K562 (cell line): Measurements from ENCODE around the gene RER1. TPM values are rescaled to one million over a fixed set of nuclear protein-coding genes. Genes with fewer than 3 reads are reported as not detected.
A peak's percentile ranks its signal among the peaks of the same experiment; 100 is the strongest.

Experiments used
- ATAC-seq: fragments of 200-7000 bp; cut with Tn5 transposase; 3 replicates; pipeline ENCODE4 v1.9.1; 2020; ENCODE audit warnings: moderate library complexity
- BruUV-seq: library from RNA; stranded (reverse); fragments of 400-500 nt; replicated peaks from 2 replicates; lab custom pipeline; 2021; lab: Mats Ljungman, UMichigan
- CTCF ChIA-PET: fragments of 300-600 bp; formaldehyde crosslinking; extraction: SDS; loops from one replicate; lab custom pipeline; 2021; ENCODE audit warnings: low intra/inter-chr PET ratio; lab: Yijun Ruan, JAX
- POLR2A ChIA-PET: fragments of 300-600, 350-650 bp; sonication (Branson Sonifier 250); formaldehyde crosslinking; extraction: SDS; loops from one replicate; lab custom pipeline; 2021; ENCODE audit warnings: antibody characterized with exemption, inconsistent platforms; lab: Yijun Ruan, JAX
- DNase-seq, 4 experiments: peaks; one replicate each; pipeline versions ENCODE4 v3.0.0 to v3.0.0-alpha.2; 2011 to 2018; ENCODE audit warnings: low spot score in 3 of 4, mixed read lengths in 3 of 4; ENCODE audit errors: extremely low read depth in 1 of 4
- FAIRE-seq: peaks from 2 replicates; lab custom pipeline; 2011; peaks lifted over from hg19 to GRCh38; lab: Jason Lieb, UNC
- H2AFZ ChIP-seq: 2 replicates; pipeline ENCODE4 v1.6.0; 2011; ENCODE audit warnings: low read depth, low read length, control low read depth, inconsistent platforms
- H3K27ac ChIP-seq: fragments of 200-600 bp; 3 replicates; pipeline ENCODE4 v1.8.0; 2011; ENCODE audit warnings: low read depth, mild to moderate bottlenecking, control low read depth, inconsistent platforms, low read length, moderate library complexity, mixed read lengths; ENCODE audit errors: extremely low read depth
- H3K27me3 ChIP-seq, 2 experiments: fragments of 300-600 bp in 1 of 2; 2 replicates in 1 of 2; 3 replicates in 1 of 2; pipeline versions ENCODE4 v1.6.0 to v1.8.0; 2011; ENCODE audit warnings: inconsistent platforms in 2 of 2, low read length in 2 of 2, mild to moderate bottlenecking in 1 of 2, mixed read lengths in 1 of 2, moderate library complexity in 1 of 2; ENCODE audit not compliant: control insufficient read depth in 2 of 2, insufficient read depth in 2 of 2
- H3K36me3 ChIP-seq: fragments of 300-600 bp; 3 replicates; pipeline ENCODE4 v1.8.0; 2011; ENCODE audit warnings: mild to moderate bottlenecking, low read length, inconsistent platforms; ENCODE audit not compliant: control insufficient read depth, insufficient read depth
- H3K4me1 ChIP-seq, 2 experiments: fragments of 200-600 bp in 1 of 2; replicated peaks in 1 of 2; 2 replicates in 1 of 2; 3 replicates in 1 of 2; pipeline versions ENCODE4 v1.5.1 to v1.8.0; 2011; ENCODE audit warnings: inconsistent platforms in 2 of 2, low read length in 2 of 2, mild to moderate bottlenecking in 1 of 2, mixed read lengths in 1 of 2, moderate library complexity in 1 of 2; ENCODE audit not compliant: control insufficient read depth in 2 of 2, insufficient read depth in 2 of 2
- H3K4me2 ChIP-seq: 2 replicates; pipeline ENCODE4 v1.6.1; 2011; ENCODE audit warnings: low read length, control low read depth, inconsistent platforms, mixed read lengths; ENCODE audit not compliant: insufficient read depth
- H3K4me3 ChIP-seq: fragments of 200-600 bp; sonication (generic), shearing (Covaris generic); 2 replicates; pipeline ENCODE4 v1.5.1; 2016; ENCODE audit warnings: control low read depth, inconsistent platforms
- H3K79me2 ChIP-seq: fragments of 200-600 bp; 3 replicates; pipeline ENCODE4 v1.8.0; 2011; ENCODE audit warnings: low read length, inconsistent platforms; ENCODE audit not compliant: control insufficient read depth, insufficient read depth
- H3K9ac ChIP-seq, 2 experiments: 2 replicates each; pipeline versions ENCODE4 v1.6.0 to v1.6.1; 2011; ENCODE audit warnings: low read depth in 2 of 2, low read length in 2 of 2, control low read depth in 1 of 2, inconsistent platforms in 1 of 2, mild to moderate bottlenecking in 1 of 2, mixed read lengths in 1 of 2; ENCODE audit not compliant: insufficient read depth in 1 of 2
- H3K9me1 ChIP-seq: one replicate; pipeline ENCODE4 v1.6.0; 2011; ENCODE audit warnings: inconsistent platforms, mild to moderate bottlenecking, low read length, moderate library complexity; ENCODE audit not compliant: control insufficient read depth, insufficient read depth
- H3K9me3 ChIP-seq: replicated peaks from 2 replicates; pipeline ENCODE4 v1.5.1; 2011; ENCODE audit warnings: low read depth, low read length, inconsistent platforms; ENCODE audit not compliant: control insufficient read depth, insufficient read depth
- H4K20me1 ChIP-seq: replicated peaks from 2 replicates; pipeline ENCODE4 v1.6.1; 2011; ENCODE audit warnings: low read length, inconsistent platforms, mixed read lengths; ENCODE audit not compliant: control insufficient read depth, insufficient read depth
- PTBP1 ChIP-seq: fragments of 200-400 bp; formaldehyde crosslinking; IDR thresholded peaks from 2 replicates; pipeline ENCODE4 v1.6.1; 2017; ENCODE audit warnings: low read depth, low read length
- RCOR1 ChIP-seq, 2 experiments: IDR thresholded peaks; 2 replicates each; pipeline ENCODE4 v1.6.1; 2012; ENCODE audit warnings: low read depth in 2 of 2, low read length in 2 of 2, borderline replicate concordance in 1 of 2, improper control_type of control experiment in 1 of 2
- ZBTB17 ChIP-seq: fragments of 450-650 bp; formaldehyde crosslinking; IDR thresholded peaks from 2 replicates; pipeline ENCODE4 v1.4.0; 2020; ENCODE audit warnings: mild to moderate bottlenecking
- ZZZ3 ChIP-seq: fragments of 450-650 bp; IDR thresholded peaks from 2 replicates; pipeline ENCODE4 v1.6.1; 2016; ENCODE audit warnings: antibody characterized with exemption, mild to moderate bottlenecking, moderate library complexity
- WGBS: fragments of 100-300 bp; shearing (Covaris generic); methylation state at CpG from one replicate; pipeline ENCODE4 v1.1.6; 2016; ENCODE audit warnings: low coverage, mixed read lengths; ENCODE audit not compliant: insufficient coverage; ENCODE audit errors: missing lambda C conversion rate; 5-methylcytosine and 5-hydroxymethylcytosine counted together
- in situ Hi-C: fragments of 300-500 bp; cut with MboI; formaldehyde crosslinking; loops from 4 replicates; pipeline ENCODE4 v1.15.0; 2018; ENCODE audit warnings: inconsistent platforms, mixed read lengths
- intact Hi-C: fragments of 100-400 bp; cut with micrococcal nuclease; formaldehyde crosslinking; loops from 2 replicates; pipeline ENCODE4 v1.14.2; 2022
- polyA plus RNA-seq, 8 experiments: library from polyadenylated mRNA; depleted of rRNA in 4 of 8; stranded (reverse) in 5 of 8; unstranded in 3 of 8; fragments of >200 nt; fragmentation: Nextera tagmentation in 2 of 8; fragmentation: Illumina TruSeq in 1 of 8; extraction: Ambion mirVana in 2 of 8; extraction: Trizol in 1 of 8; gene quantifications; 2 replicates each; pipeline versions ENCODE4 v1.2.1 to v1.2.3, GENCODE V29; 2011 to 2014; ENCODE audit warnings: inconsistent platforms in 1 of 8, missing spikeins in 1 of 8
- total RNA-seq, 7 experiments: library from RNA; depleted of rRNA in 6 of 7; stranded (reverse); fragments of >200 nt in 6 of 7; fragmentation: Illumina TruSeq in 2 of 7; extraction: Trizol in 2 of 7; gene quantifications; 2 replicates each; pipeline versions ENCODE4 v1.2.1 to v1.2.3, GENCODE V29; 2011 to 2021; ENCODE audit warnings: low replicate concordance in 1 of 7
- TF ChIP-seq, protein P1 (sequence below): fragments of 450-650 bp; IDR thresholded peaks from one replicate; pipeline ENCODE4 v1.6.1; 2018; ENCODE audit warnings: mild to moderate bottlenecking, moderate library complexity; ENCODE audit not compliant: partially characterized antibody
- TF ChIP-seq, protein P2 (sequence below): fragments of 450-650 bp; IDR thresholded peaks from 2 replicates; pipeline ENCODE4 v1.6.1; 2017; ENCODE audit warnings: antibody characterized with exemption, mild to moderate bottlenecking
- TF ChIP-seq, protein P3 (sequence below), 2 experiments: IDR thresholded peaks in 1 of 2; conservative IDR thresholded peaks in 1 of 2; 2 replicates each; pipeline ENCODE4 v1.6.1; 2016; ENCODE audit warnings: low read depth in 2 of 2, mild to moderate bottlenecking in 1 of 2, missing compliant biosample characterization in 1 of 2, missing genetic modification characterization in 1 of 2, moderate library complexity in 1 of 2

RER1 gene
- total and polyA plus RNA-seq, 9 of the 15 experiments (the other 6 are each of a cell fraction or from before 2014, with no cell fraction given) = 19.6 to 354 (median 183) TPM

DNA sequence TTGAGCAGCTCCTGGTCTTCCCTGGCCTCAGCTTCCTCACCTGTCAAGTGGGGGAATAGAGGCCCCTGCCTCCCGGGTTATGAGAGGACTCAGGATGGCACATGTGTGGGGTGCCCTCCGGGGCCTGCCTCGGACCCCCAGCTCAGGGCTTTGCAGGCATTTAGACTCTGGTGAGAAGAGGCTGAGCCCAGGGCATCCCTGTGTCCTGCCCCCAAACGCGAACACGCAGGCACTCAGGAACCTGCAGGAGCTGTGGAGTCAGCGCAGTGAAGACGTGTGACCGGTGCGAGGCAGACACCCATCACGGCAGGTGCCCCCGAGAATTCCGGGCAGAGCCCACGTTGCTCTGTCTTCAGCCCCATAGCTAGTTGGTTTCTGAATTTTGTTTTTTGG, 26.2 kb downstream of the RER1 start:
- H3K27me3 ChIP-seq = peaks cover 19 to 26% of the 10 kb centered on the region in 2 experiments; a peak in 4 of 5 replicates
- CTCF ChIA-PET = no interaction called here
- no peak overlapping the region for H3K4me3 ChIP-seq
- H3K79me2 ChIP-seq = peaks cover 8% of the 10 kb centered on the region; the same call in 2 of the 3 replicates
- H3K36me3 ChIP-seq = no peaks in the 10 kb centered on the region
- H2AFZ ChIP-seq = no peak overlapping the region
- intact Hi-C loops (loop anchor here (10.0 kb wide), 2 partner anchors 227 to 1007 kb away; no protein-coding TSS in a partner anchor), in situ Hi-C loops (loop anchor here (10.0 kb wide), 1 partner anchor 217 kb away; the partner anchor contains the start of gene MMEL1)
- BruUV-seq = no TSS peak
- POLR2A ChIA-PET = interaction anchor here (0.9 to 1.5 kb wide), 4 partner anchors 11 to 218 kb away, joined by 3 to 4 read pairs (median 4); partner anchors contain the start of genes MORN1 and RER1
- DNase-seq (no peak), ATAC-seq (no peak), FAIRE-seq (no peak)
- no peak overlapping the region for H3K27ac ChIP-seq
- no peaks in the 10 kb centered on the region for H3K9me1 ChIP-seq
- peaks cover 8% of the 10 kb centered on the region for H4K20me1 ChIP-seq
- no peak overlapping the region for H3K4me2 ChIP-seq
- 15% methylated on average over 14 of the region's 14 CpGs for WGBS
- peaks cover 15 to 59% of the 10 kb centered on the region in 2 experiments for H3K4me1 ChIP-seq
- no peaks in the 10 kb centered on the region for H3K9me3 ChIP-seq
- peak overlapping the region in 1 of 2 experiments; percentile 14; a peak in 1 of 4 replicates for H3K9ac ChIP-seq
- TF ChIP-seq RCOR1 (IDR thresholded peaks at IDR 0.05; ENCODE audit: borderline replicate concordance in 1 of 2, low read depth in 2 of 2, low read length in 2 of 2) (no peak), PTBP1 (no peak), ZZZ3 (no peak), ZBTB17 (CRISPR knock-in tag) (no peak)
- TF ChIP-seq, protein P1, sequence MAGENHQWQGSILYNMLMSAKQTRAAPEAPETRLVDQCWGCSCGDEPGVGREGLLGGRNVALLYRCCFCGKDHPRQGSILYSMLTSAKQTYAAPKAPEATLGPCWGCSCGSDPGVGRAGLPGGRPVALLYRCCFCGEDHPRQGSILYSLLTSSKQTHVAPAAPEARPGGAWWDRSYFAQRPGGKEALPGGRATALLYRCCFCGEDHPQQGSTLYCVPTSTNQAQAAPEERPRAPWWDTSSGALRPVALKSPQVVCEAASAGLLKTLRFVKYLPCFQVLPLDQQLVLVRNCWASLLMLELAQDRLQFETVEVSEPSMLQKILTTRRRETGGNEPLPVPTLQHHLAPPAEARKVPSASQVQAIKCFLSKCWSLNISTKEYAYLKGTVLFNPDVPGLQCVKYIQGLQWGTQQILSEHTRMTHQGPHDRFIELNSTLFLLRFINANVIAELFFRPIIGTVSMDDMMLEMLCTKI = no peak
- TF ChIP-seq, protein P2, sequence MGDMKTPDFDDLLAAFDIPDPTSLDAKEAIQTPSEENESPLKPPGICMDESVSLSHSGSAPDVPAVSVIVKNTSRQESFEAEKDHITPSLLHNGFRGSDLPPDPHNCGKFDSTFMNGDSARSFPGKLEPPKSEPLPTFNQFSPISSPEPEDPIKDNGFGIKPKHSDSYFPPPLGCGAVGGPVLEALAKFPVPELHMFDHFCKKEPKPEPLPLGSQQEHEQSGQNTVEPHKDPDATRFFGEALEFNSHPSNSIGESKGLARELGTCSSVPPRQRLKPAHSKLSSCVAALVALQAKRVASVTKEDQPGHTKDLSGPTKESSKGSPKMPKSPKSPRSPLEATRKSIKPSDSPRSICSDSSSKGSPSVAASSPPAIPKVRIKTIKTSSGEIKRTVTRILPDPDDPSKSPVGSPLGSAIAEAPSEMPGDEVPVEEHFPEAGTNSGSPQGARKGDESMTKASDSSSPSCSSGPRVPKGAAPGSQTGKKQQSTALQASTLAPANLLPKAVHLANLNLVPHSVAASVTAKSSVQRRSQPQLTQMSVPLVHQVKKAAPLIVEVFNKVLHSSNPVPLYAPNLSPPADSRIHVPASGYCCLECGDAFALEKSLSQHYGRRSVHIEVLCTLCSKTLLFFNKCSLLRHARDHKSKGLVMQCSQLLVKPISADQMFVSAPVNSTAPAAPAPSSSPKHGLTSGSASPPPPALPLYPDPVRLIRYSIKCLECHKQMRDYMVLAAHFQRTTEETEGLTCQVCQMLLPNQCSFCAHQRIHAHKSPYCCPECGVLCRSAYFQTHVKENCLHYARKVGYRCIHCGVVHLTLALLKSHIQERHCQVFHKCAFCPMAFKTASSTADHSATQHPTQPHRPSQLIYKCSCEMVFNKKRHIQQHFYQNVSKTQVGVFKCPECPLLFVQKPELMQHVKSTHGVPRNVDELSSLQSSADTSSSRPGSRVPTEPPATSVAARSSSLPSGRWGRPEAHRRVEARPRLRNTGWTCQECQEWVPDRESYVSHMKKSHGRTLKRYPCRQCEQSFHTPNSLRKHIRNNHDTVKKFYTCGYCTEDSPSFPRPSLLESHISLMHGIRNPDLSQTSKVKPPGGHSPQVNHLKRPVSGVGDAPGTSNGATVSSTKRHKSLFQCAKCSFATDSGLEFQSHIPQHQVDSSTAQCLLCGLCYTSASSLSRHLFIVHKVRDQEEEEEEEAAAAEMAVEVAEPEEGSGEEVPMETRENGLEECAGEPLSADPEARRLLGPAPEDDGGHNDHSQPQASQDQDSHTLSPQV = no peak
- TF ChIP-seq, protein P3, sequence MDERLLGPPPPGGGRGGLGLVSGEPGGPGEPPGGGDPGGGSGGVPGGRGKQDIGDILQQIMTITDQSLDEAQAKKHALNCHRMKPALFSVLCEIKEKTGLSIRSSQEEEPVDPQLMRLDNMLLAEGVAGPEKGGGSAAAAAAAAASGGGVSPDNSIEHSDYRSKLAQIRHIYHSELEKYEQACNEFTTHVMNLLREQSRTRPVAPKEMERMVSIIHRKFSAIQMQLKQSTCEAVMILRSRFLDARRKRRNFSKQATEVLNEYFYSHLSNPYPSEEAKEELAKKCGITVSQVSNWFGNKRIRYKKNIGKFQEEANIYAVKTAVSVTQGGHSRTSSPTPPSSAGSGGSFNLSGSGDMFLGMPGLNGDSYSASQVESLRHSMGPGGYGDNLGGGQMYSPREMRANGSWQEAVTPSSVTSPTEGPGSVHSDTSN (CRISPR knock-in tag; IDR thresholded peaks at IDR 0.05; ENCODE audit: low read depth) = no peak
- TF ChIP-seq, protein P3 (tag; conservative IDR thresholded peaks at IDR 0.05; ENCODE audit: low read depth) = no peak
